Measurements from ENCODE around the gene CENPU. TPM values are rescaled to one million over a fixed set of nuclear protein-coding genes. Genes with fewer than 3 reads are reported as not detected.

CENPU gene
- total and polyA plus RNA-seq, 2 of the 8 experiments (the other 6 are each of a cell fraction or from before 2014, with no cell fraction given), result 32.1 to 122 TPM

DNA sequence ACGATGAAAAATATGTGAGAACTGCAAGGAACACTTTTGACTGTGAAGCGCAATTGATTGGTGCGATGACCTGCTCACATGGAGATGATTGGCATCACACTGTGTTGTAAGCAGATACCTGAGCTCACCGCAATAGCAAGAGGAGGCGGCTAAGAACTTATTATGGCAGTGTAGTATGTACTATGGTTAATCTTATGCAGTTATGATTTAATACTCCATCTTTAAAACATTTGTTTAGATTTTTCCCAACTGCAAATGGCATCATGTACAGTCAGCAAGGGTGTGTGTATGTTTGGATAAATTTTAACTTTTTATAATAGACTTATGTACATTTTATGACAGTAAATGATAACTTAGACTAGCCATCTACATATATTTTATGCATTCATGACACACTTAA lies 58.9 kb downstream of the CENPU start (continued):
- TF ChIP-seq SUZ12 (IDR thresholded peaks at IDR 0.05; ENCODE audit: low read length), result no peak
- no peak for TF ChIP-seq CEBPB (IDR thresholded peaks at IDR 0.05; ENCODE audit: low read depth, low read length)

All from H1 (cell line).